Measurements from ENCODE around the gene SLC35C1. TPM values are rescaled to one million over a fixed set of nuclear protein-coding genes. Genes with fewer than 3 reads are reported as not detected.
"Not testable (repeated sequence)": the region's sequence is repeated elsewhere in the genome, so short reads cannot be mapped to it uniquely, and the experiment has no call there.

SLC35C1 gene
- total RNA-seq, 1 donor from 2014 or later = 8.6 TPM

GRCh38 chr11:45817191-45817590 is 12.2 kb downstream of the SLC35C1 start:
- Mint-ChIP-seq H3K27me3 (no peaks in the 10 kb centered on the region), H3K9me3 (no peaks in the 10 kb centered on the region), H3K4me1 (peaks cover 34% of the 10 kb centered on the region), H3K4me3 (peak overlapping the region; percentile 53), H3K36me3 (ENCODE audit: low read depth) (peaks cover 5% of the 10 kb centered on the region), H3K27ac (peak overlapping the region; percentile 67)
- POLR2A ChIA-PET = interaction anchor here (1.5 to 4.1 kb wide), 2 partner anchors 12 to 29 kb away, joined by 5 to 20 read pairs; partner anchors contain the start of genes CRY2 and SLC35C1
- CTCF ChIA-PET = interaction anchor here (1.1 to 2.2 kb wide), 2 partner anchors 25 to 45 kb away, joined by 6 to 7 read pairs; no protein-coding TSS in a partner anchor
- DNase-seq (no peak), ATAC-seq (ENCODE audit: low read depth) (peak; percentile 72)
- TF ChIP-seq, protein P1, sequence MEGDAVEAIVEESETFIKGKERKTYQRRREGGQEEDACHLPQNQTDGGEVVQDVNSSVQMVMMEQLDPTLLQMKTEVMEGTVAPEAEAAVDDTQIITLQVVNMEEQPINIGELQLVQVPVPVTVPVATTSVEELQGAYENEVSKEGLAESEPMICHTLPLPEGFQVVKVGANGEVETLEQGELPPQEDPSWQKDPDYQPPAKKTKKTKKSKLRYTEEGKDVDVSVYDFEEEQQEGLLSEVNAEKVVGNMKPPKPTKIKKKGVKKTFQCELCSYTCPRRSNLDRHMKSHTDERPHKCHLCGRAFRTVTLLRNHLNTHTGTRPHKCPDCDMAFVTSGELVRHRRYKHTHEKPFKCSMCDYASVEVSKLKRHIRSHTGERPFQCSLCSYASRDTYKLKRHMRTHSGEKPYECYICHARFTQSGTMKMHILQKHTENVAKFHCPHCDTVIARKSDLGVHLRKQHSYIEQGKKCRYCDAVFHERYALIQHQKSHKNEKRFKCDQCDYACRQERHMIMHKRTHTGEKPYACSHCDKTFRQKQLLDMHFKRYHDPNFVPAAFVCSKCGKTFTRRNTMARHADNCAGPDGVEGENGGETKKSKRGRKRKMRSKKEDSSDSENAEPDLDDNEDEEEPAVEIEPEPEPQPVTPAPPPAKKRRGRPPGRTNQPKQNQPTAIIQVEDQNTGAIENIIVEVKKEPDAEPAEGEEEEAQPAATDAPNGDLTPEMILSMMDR (IDR thresholded peaks at IDR 0.05) = no peak
- intact Hi-C loops (cut with micrococcal nuclease) = no loop called here

GRCh38 chr11:45818961-45819605 is 14.1 kb downstream of the SLC35C1 start:
- Mint-ChIP-seq H3K27me3 (no peaks in the 10 kb centered on the region), H3K9me3 (no peaks in the 10 kb centered on the region), H3K4me3 (peak overlapping the region; percentile 4), H3K36me3 (ENCODE audit: low read depth) (no peaks in the 10 kb centered on the region), H3K4me1 (peaks cover 42% of the 10 kb centered on the region), H3K27ac (peak overlapping the region; percentile 73)
- no peak for DNase-seq
- ChIA-PET CTCF (interaction anchor here (1.1 to 2.2 kb wide), 2 partner anchors 23 to 47 kb away, joined by 3 to 9 read pairs; no protein-coding TSS in a partner anchor), POLR2A (interaction anchor here (1.3 to 4.1 kb wide), 2 partner anchors 14 to 27 kb away, joined by 5 to 20 read pairs; partner anchors contain the start of genes CRY2 and SLC35C1)
- intact Hi-C loops (cut with micrococcal nuclease) = loop anchor here (1.0 kb wide), 2 partner anchors 14 to 28 kb away; partner anchors contain the start of genes CRY2 and SLC35C1
- TF ChIP-seq, protein P1 (IDR thresholded peaks at IDR 0.05) = no peak
- peak; percentile 76 for ATAC-seq (ENCODE audit: low read depth)

DNA sequence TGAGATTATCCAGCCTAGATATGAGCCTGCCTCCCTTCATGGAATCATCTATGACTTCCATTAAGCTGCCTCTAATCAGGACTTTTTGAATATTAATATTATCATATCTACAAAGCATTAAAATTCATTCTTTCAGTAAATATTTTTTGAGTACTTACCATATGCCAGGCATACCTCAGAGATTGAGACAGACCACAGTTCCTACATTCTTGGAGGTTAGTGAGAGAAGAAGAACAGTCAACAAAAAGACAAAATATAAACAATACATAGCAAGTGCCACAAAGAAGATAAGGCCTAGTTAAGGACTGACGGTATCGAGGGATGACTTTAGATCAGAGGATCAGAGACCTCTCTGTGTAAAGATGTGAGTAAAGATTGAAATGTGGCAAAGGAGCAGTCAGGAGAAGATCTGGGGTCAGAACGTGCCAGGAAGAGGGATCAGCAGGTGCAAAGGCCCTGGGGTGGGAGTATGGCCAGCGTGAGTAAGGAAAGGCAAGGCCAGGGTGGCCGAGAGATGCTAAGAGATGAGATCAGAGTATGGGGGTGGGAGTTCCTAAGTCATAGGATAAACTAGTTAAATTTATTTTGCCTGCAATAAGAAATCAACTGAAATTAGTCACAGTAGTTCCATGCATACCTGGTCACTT is 15.4 kb downstream of the SLC35C1 start:
- DNase-seq (no peak), ATAC-seq (ENCODE audit: low read depth) (no peak)
- Mint-ChIP-seq H3K4me1 (peaks cover 42% of the 10 kb centered on the region), H3K27me3 (peaks cover 4% of the 10 kb centered on the region), H3K9me3 (no peaks in the 10 kb centered on the region), H3K36me3 (ENCODE audit: low read depth) (no peaks in the 10 kb centered on the region), H3K27ac (no peak overlapping the region), H3K4me3 (no peak overlapping the region)
- CTCF ChIA-PET = interaction anchor here (2.2 kb wide), 1 partner anchor 48 kb away, joined by 9 read pairs; no protein-coding TSS in a partner anchor
- intact Hi-C loops (cut with micrococcal nuclease) = no loop called here
- TF ChIP-seq, protein P1 (IDR thresholded peaks at IDR 0.05) = no peak
- POLR2A ChIA-PET = interaction anchor here (4.1 kb wide), 1 partner anchor 26 kb away, joined by 20 read pairs; the partner anchor contains the start of gene CRY2

DNA sequence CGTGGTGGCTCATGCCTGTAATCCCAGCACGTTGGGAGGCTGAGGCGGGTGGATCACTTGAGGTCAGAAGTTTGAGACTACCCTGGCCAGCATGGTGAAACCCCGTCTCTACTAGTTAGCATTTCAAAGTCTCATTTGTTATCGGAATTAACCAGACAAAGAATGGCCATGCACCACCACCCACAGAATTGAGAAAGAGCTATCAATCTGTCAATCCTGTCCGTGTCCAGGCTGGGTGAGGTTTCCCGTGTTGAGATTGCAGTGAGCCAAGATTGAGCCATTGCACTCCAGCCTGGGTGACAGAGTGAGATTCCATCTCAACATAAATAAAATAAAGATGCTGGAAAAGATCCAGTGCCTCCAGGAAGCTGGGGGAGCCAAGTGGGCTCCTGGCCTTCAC is 21.5 kb downstream of the SLC35C1 start:
- H3K36me3 Mint-ChIP-seq (ENCODE audit: low read depth); intact Hi-C loops (cut with micrococcal nuclease); H3K27ac Mint-ChIP-seq; H3K9me3 Mint-ChIP-seq; H3K4me3 Mint-ChIP-seq; H3K4me1 Mint-ChIP-seq; DNase-seq; CTCF ChIA-PET; ATAC-seq (ENCODE audit: low read depth): not testable (repeated sequence)
- peaks cover 29% of the 10 kb centered on the region for H3K27me3 Mint-ChIP-seq
- POLR2A ChIA-PET = interaction anchor here (0.7 kb wide), 1 partner anchor 15 kb away, joined by 3 read pairs; no protein-coding TSS in a partner anchor

- peaks cover 29% of the 10 kb centered on the region for H3K27me3 Mint-ChIP-seq
- H3K27ac Mint-ChIP-seq = no peak overlapping the region
- ATAC-seq (ENCODE audit: low read depth) = no peak
- intact Hi-C loops (cut with micrococcal nuclease) = no loop called here
- no peak overlapping the region for H3K4me3 Mint-ChIP-seq
- no peaks in the 10 kb centered on the region for H3K36me3 Mint-ChIP-seq (ENCODE audit: low read depth)
- TF ChIP-seq, protein P1 (IDR thresholded peaks at IDR 0.05) = no peak
- no peak for DNase-seq
- POLR2A ChIA-PET = interaction anchor here (0.7 kb wide), 1 partner anchor 14 kb away, joined by 3 read pairs; no protein-coding TSS in a partner anchor
- CTCF ChIA-PET = no interaction called here
- peaks cover 8% of the 10 kb centered on the region for H3K4me1 Mint-ChIP-seq
- no peaks in the 10 kb centered on the region for H3K9me3 Mint-ChIP-seq
These were observed 22.2 kb downstream of the SLC35C1 start for GRCh38 chr11:45827123-45827522.
